Measurements from ENCODE around the gene SLC25A13. TPM values are rescaled to one million over a fixed set of nuclear protein-coding genes. Genes with fewer than 3 reads are reported as not detected.

The SLC25A13 gene
- total RNA-seq, 2 experiments from 2014 or later = 9.1 to 10.7 TPM

DNA sequence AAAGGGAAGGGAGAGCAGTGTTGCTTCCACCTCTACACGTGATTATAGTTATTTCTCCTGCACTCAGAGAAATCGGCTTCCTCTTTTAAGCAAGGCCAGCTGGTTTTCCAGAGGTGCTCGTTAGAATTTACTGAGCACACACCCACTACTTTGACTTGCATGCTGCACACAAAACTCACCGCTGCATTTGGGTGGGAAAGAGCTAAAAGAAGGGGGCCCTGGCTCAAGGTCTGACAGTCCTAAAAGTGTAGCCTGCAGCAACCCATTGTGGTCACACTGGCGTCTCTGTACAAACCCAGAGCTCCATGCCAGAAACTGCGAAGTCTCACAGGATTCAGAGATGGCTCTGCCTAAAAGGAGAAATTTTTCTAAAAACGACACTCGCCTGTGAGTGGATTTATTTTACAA, 133.7 kb downstream of the SLC25A13 start:
- Mint-ChIP-seq H3K36me3 (peaks cover 6% of the 10 kb centered on the region), H3K27ac (no peak overlapping the region), H3K4me3 (no peak overlapping the region), H3K27me3 (no peaks in the 10 kb centered on the region), H3K9me3 (no peaks in the 10 kb centered on the region), H3K4me1 (no peaks in the 10 kb centered on the region)
- DNase-seq (no peak), ATAC-seq (ENCODE audit: low read depth) (no peak)
- POLR2A ChIA-PET = no interaction called here

GRCh38 chr7:96187735-96188134, 134.2 kb downstream of the SLC25A13 start:
- POLR2A ChIA-PET = no interaction called here
- Mint-ChIP-seq H3K27ac (no peak overlapping the region), H3K36me3 (peaks cover 6% of the 10 kb centered on the region), H3K4me3 (no peak overlapping the region), H3K4me1 (no peaks in the 10 kb centered on the region), H3K9me3 (no peaks in the 10 kb centered on the region), H3K27me3 (no peaks in the 10 kb centered on the region)
- no peak for DNase-seq
- ATAC-seq (ENCODE audit: low read depth) = no peak

GRCh38 chr7:96184783-96185182, 137.1 kb downstream of the SLC25A13 start:
- Mint-ChIP-seq H3K27me3 (no peaks in the 10 kb centered on the region), H3K36me3 (peaks cover 4% of the 10 kb centered on the region), H3K9me3 (no peaks in the 10 kb centered on the region), H3K4me3 (no peak overlapping the region), H3K4me1 (no peaks in the 10 kb centered on the region), H3K27ac (no peak overlapping the region)
- DNase-seq (no peak), ATAC-seq (ENCODE audit: low read depth) (no peak)
- POLR2A ChIA-PET = no interaction called here

DNA sequence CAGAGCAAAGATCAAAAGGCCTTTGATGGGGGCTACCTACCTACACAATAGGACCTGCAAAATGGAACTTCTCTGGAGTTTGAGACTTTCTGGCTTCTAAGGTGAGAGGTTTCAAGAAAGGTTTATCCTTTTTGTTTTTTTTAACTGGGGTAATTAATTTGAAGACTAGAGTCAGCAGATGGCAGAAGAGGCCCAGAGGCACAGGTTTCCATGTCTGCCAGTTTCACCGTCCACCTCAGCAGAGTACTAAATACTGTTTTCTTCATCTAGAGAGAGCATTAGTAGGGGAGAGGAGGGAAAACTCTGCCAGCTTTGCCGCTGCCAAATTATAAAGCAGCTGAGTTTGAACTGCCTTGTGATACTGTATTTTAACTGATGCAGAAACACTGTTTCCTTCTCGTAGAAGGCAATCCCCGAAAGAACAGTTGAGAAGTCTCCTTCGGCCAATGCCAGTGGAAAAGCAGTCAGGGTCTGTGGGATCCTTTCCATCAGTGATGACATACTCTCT, 138.7 kb downstream of the SLC25A13 start:
- H3K4me3 Mint-ChIP-seq = no peak overlapping the region
- ATAC-seq (ENCODE audit: low read depth) = no peak
- H3K9me3 Mint-ChIP-seq = no peaks in the 10 kb centered on the region
- no peaks in the 10 kb centered on the region for H3K27me3 Mint-ChIP-seq
- H3K36me3 Mint-ChIP-seq = peaks cover 4% of the 10 kb centered on the region
- H3K4me1 Mint-ChIP-seq = no peaks in the 10 kb centered on the region
- POLR2A ChIA-PET = no interaction called here
- no peak overlapping the region for H3K27ac Mint-ChIP-seq
- no peak for DNase-seq

GRCh38 chr7:96182424-96183158, 139.3 kb downstream of the SLC25A13 start:
- POLR2A ChIA-PET = no interaction called here
- Mint-ChIP-seq H3K27me3 (no peaks in the 10 kb centered on the region), H3K27ac (no peak overlapping the region), H3K36me3 (peaks cover 4% of the 10 kb centered on the region), H3K9me3 (no peaks in the 10 kb centered on the region), H3K4me3 (no peak overlapping the region), H3K4me1 (no peaks in the 10 kb centered on the region)
- no peak for DNase-seq
- ATAC-seq (ENCODE audit: low read depth) = no peak

- no peaks in the 10 kb centered on the region for H3K4me1 Mint-ChIP-seq
- H3K4me3 Mint-ChIP-seq = no peak overlapping the region
- H3K27me3 Mint-ChIP-seq = no peaks in the 10 kb centered on the region
- DNase-seq (no peak), ATAC-seq (ENCODE audit: low read depth) (no peak)
- no peaks in the 10 kb centered on the region for H3K9me3 Mint-ChIP-seq
- no peak overlapping the region for H3K27ac Mint-ChIP-seq
- POLR2A ChIA-PET = no interaction called here
- H3K36me3 Mint-ChIP-seq = peaks cover 3% of the 10 kb centered on the region
These were observed 140.7 kb downstream of the SLC25A13 start for GRCh38 chr7:96181174-96181573.

DNA sequence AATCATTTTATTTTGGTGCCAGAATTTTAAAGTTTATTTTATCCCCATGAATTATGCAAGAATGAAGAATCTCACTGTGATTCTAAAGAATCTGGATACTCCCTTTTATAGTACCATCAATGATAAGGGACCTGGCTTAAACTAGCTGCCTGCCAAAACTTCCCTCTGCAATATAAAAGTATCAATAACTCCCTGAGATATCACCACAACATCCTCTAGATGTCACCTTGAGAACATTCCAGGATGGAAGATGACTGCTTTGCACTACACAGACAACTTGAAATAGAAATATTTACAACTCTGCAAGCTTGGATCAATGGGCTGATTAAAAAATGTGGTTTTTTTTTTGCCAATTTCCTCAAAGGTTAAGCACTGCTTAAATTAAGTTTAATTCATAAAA, 142.1 kb downstream of the SLC25A13 start:
- DNase-seq = no peak
- ATAC-seq (ENCODE audit: low read depth) = no peak
- Mint-ChIP-seq H3K27me3 (no peaks in the 10 kb centered on the region), H3K27ac (no peak overlapping the region), H3K9me3 (no peaks in the 10 kb centered on the region), H3K36me3 (peaks cover 3% of the 10 kb centered on the region), H3K4me1 (no peaks in the 10 kb centered on the region), H3K4me3 (no peak overlapping the region)
- POLR2A ChIA-PET = no interaction called here

GRCh38 chr7:96179341-96179740, 142.6 kb downstream of the SLC25A13 start:
- no peaks in the 10 kb centered on the region for H3K9me3 Mint-ChIP-seq
- DNase-seq (no peak), ATAC-seq (ENCODE audit: low read depth) (no peak)
- POLR2A ChIA-PET = no interaction called here
- H3K4me1 Mint-ChIP-seq = no peaks in the 10 kb centered on the region
- no peak overlapping the region for H3K27ac Mint-ChIP-seq
- H3K4me3 Mint-ChIP-seq = no peak overlapping the region
- H3K36me3 Mint-ChIP-seq = peaks cover 3% of the 10 kb centered on the region
- no peaks in the 10 kb centered on the region for H3K27me3 Mint-ChIP-seq

- no peaks in the 10 kb centered on the region for H3K9me3 Mint-ChIP-seq
- no peak for DNase-seq
- no peak for ATAC-seq (ENCODE audit: low read depth)
- no peak overlapping the region for H3K27ac Mint-ChIP-seq
- H3K4me1 Mint-ChIP-seq = no peaks in the 10 kb centered on the region
- POLR2A ChIA-PET = no interaction called here
- H3K36me3 Mint-ChIP-seq = peaks cover under 1% of the 10 kb centered on the region
- no peak overlapping the region for H3K4me3 Mint-ChIP-seq
- no peaks in the 10 kb centered on the region for H3K27me3 Mint-ChIP-seq
These were observed 143.3 kb downstream of the SLC25A13 start for GRCh38 chr7:96178581-96178980.

GRCh38 chr7:96177353-96177752, 144.5 kb downstream of the SLC25A13 start:
- H3K27me3 Mint-ChIP-seq = no peaks in the 10 kb centered on the region
- no peaks in the 10 kb centered on the region for H3K36me3 Mint-ChIP-seq
- H3K4me1 Mint-ChIP-seq = no peaks in the 10 kb centered on the region
- POLR2A ChIA-PET = no interaction called here
- H3K4me3 Mint-ChIP-seq = no peak overlapping the region
- no peak overlapping the region for H3K27ac Mint-ChIP-seq
- ATAC-seq (ENCODE audit: low read depth) (no peak), DNase-seq (no peak)
- no peaks in the 10 kb centered on the region for H3K9me3 Mint-ChIP-seq

DNA sequence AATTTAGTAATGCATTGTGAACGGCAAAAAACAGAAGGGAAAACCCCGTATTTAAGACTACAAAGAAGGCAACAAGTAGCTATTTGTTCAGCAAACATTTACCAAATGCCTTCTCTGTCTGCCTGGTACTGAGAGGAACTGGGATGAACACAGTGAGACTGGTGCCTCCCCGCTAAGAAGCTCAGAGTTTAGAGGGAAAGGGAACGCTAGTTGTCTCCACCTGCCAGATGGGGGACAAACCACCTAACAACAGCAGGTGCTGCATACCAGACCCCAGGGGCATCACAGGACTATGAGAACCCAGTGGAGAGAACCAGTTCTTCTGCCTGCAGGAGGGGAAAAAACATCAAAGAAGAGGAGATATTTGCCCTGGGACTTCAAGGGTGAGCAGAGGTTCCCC, 147.1 kb downstream of the SLC25A13 start:
- H3K4me1 Mint-ChIP-seq = no peaks in the 10 kb centered on the region

GRCh38 chr7:96173781-96174180, 148.1 kb downstream of the SLC25A13 start:
- H3K36me3 Mint-ChIP-seq = no peaks in the 10 kb centered on the region
- no peaks in the 10 kb centered on the region for H3K27me3 Mint-ChIP-seq
- H3K4me3 Mint-ChIP-seq = no peak overlapping the region
- no peaks in the 10 kb centered on the region for H3K4me1 Mint-ChIP-seq
- DNase-seq = no peak
- H3K9me3 Mint-ChIP-seq = no peaks in the 10 kb centered on the region
- POLR2A ChIA-PET = no interaction called here
- no peak for ATAC-seq (ENCODE audit: low read depth)
- no peak overlapping the region for H3K27ac Mint-ChIP-seq

More for the DNA sequence above, 147.1 kb downstream of the SLC25A13 start:
- no peaks in the 10 kb centered on the region for H3K9me3 Mint-ChIP-seq
- ATAC-seq (ENCODE audit: low read depth) = no peak
- POLR2A ChIA-PET = no interaction called here
- H3K36me3 Mint-ChIP-seq = no peaks in the 10 kb centered on the region
- no peak for DNase-seq
- H3K4me3 Mint-ChIP-seq = no peak overlapping the region
- no peaks in the 10 kb centered on the region for H3K27me3 Mint-ChIP-seq
- H3K27ac Mint-ChIP-seq = no peak overlapping the region

DNA sequence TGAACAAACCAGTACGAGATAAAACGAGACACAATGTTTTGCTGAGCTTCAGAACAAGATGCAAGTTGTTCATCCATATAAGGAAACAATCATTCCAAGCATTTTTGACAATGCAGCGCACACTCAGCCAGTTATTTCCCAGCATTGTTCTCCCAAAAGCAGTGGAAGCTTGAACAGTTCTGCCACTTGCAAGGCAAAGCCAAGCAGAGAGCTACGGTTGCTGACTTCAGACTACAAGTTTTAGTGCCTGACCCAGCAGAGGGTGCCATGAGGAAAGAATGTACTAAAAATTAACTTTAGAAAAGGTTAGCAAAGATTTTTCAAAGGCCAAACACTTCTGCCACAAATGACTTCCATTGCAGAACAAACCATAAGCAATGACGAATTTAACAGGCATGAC, 152.5 kb downstream of the SLC25A13 start:
- H3K4me1 Mint-ChIP-seq = no peaks in the 10 kb centered on the region
- H3K36me3 Mint-ChIP-seq = peaks cover 4% of the 10 kb centered on the region
- H3K27ac Mint-ChIP-seq = no peak overlapping the region
- ATAC-seq (ENCODE audit: low read depth) (no peak), DNase-seq (no peak)
- no peak overlapping the region for H3K4me3 Mint-ChIP-seq
- POLR2A ChIA-PET = no interaction called here
- H3K27me3 Mint-ChIP-seq = no peaks in the 10 kb centered on the region
- H3K9me3 Mint-ChIP-seq = no peaks in the 10 kb centered on the region

- DNase-seq (no peak), ATAC-seq (ENCODE audit: low read depth) (no peak)
- POLR2A ChIA-PET = no interaction called here
- no peaks in the 10 kb centered on the region for H3K27me3 Mint-ChIP-seq
- no peaks in the 10 kb centered on the region for H3K4me1 Mint-ChIP-seq
- H3K9me3 Mint-ChIP-seq = no peaks in the 10 kb centered on the region
- no peak overlapping the region for H3K27ac Mint-ChIP-seq
- peaks cover 9% of the 10 kb centered on the region for H3K36me3 Mint-ChIP-seq
- no peak overlapping the region for H3K4me3 Mint-ChIP-seq
These were observed 154.5 kb downstream of the SLC25A13 start for GRCh38 chr7:96167424-96167823.

All from activated naive CD8-positive, alpha-beta T cell treated with anti-CD3 and anti-CD28 coated beads, Interleukin-2, amount 10 ng/mL, durations not matched to agents 7 days and 5 days (primary cell).